GM19468 (cell line): ENCODE measurements around the gene CXCL16.
"Not testable (repeated sequence)": the region's sequence is repeated elsewhere in the genome, so short reads cannot be mapped to it uniquely, and the experiment has no call there.

Experiments
- ATAC-seq: cut with Tn5 transposase; IDR thresholded peaks from one replicate; pipeline ENCODE4 v1.9.1; 2021; ENCODE audit warnings: mild to moderate bottlenecking, moderate library complexity, moderate number of reproducible peaks; ENCODE audit not compliant: unreplicated experiment; ENCODE audit errors: extremely low read depth

CXCL16 gene

GRCh38 chr17:4704574-4704907 lies 35.2 kb downstream of the CXCL16 start:
- ATAC-seq, result not testable (repeated sequence)

GRCh38 chr17:4703330-4703691 lies 36.4 kb downstream of the CXCL16 start:
- no peak for ATAC-seq

GRCh38 chr17:4701116-4701515 lies 38.6 kb downstream of the CXCL16 start:
- no peak for ATAC-seq

GRCh38 chr17:4699401-4700056 lies 40.2 kb downstream of the CXCL16 start:
- not testable (repeated sequence) for ATAC-seq

- no peak for ATAC-seq
Observed at GRCh38 chr17:4696437-4696805, 43.3 kb downstream of the CXCL16 start.

GRCh38 chr17:4693416-4693815 lies 46.3 kb downstream of the CXCL16 start:
- no peak for ATAC-seq

GRCh38 chr17:4691686-4692085 lies 48.0 kb downstream of the CXCL16 start:
- no peak for ATAC-seq

GRCh38 chr17:4690745-4691144 lies 49.0 kb downstream of the CXCL16 start:
- no peak for ATAC-seq

GRCh38 chr17:4689872-4690271 lies 49.9 kb downstream of the CXCL16 start:
- ATAC-seq, result not testable (repeated sequence)

GRCh38 chr17:4683739-4684138 lies 56.0 kb downstream of the CXCL16 start:
- ATAC-seq, result not testable (repeated sequence)
